Measurements from ENCODE around the gene DPH1. TPM values are rescaled to one million over a fixed set of nuclear protein-coding genes. Genes with fewer than 3 reads are reported as not detected.
A peak's percentile ranks its signal among the peaks of the same experiment; 100 is the strongest.

The DPH1 gene
- total RNA-seq, 4 donors from 2014 or later, result 29.9 to 35.6 (median 34.0) TPM

GRCh38 chr17:2049333-2050299 is 19.7 kb downstream of the DPH1 start:
- Histone ChIP-seq H3K27me3 (peaks cover 34% of the 10 kb centered on the region), H3K27ac (peak overlapping the region in 3 of 4 donors; percentile 65 to 77 (median 67)), H3K9me3 (no peaks in the 10 kb centered on the region), H3K4me1 (peaks cover 0 to 53% (median 16%) of the 10 kb centered on the region in 3 donors), H3K4me3 (peak overlapping the region; percentile 52 to 75), H3K36me3 (peaks cover 0 to 2% of the 10 kb centered on the region in 2 donors)
- no peak for TF ChIP-seq POLR2A (IDR thresholded peaks at IDR 0.05)
- no peak for TF ChIP-seq POLR2AphosphoS5 (IDR thresholded peaks at IDR 0.05)
- TF ChIP-seq EP300 (IDR thresholded peaks at IDR 0.05), result no peak
- no peak for TF ChIP-seq CTCF (IDR thresholded peaks at IDR 0.05)
- 7 to 67% methylated on average over 1 to 5 of the region's 104 CpGs for WGBS, 2 donors (ENCODE audit: low coverage in 1 of 2)
- peak; percentile 70 for ATAC-seq

- Histone ChIP-seq H3K4me1 (peaks cover 0 to 59% (median 16%) of the 10 kb centered on the region in 3 donors), H3K27ac (peak overlapping the region in 3 of 4 donors; percentile 65 to 77 (median 67))
These were observed 20.5 kb downstream of the DPH1 start for GRCh38 chr17:2050300-2051060.

GRCh38 chr17:2051061-2051932 is 21.3 kb downstream of the DPH1 start:
- no peak for TF ChIP-seq CTCF (IDR thresholded peaks at IDR 0.05)
- no peak for ATAC-seq
- Histone ChIP-seq H3K4me1 (peaks cover 0 to 66% (median 16%) of the 10 kb centered on the region in 3 donors), H3K27me3 (peaks cover 51% of the 10 kb centered on the region), H3K27ac (peak overlapping the region in 3 of 4 donors; percentile 32 to 77 (median 67)), H3K4me3 (peak overlapping the region in 1 of 2 donors; percentile 75), H3K36me3 (peaks cover 0 to 2% of the 10 kb centered on the region in 2 donors), H3K9me3 (no peaks in the 10 kb centered on the region)
- 73% methylated on average over 2 of the region's 81 CpGs; no CpG with 5 or more reads in 1 of the 2 donors for WGBS, 2 donors (ENCODE audit: low coverage in 1 of 2)

More at GRCh38 chr17:2050300-2051060, 20.5 kb downstream of the DPH1 start:
- Histone ChIP-seq H3K27me3 (peaks cover 43% of the 10 kb centered on the region), H3K4me3 (peak overlapping the region; percentile 50 to 75), H3K36me3 (no peaks in the 10 kb centered on the region), H3K9me3 (no peaks in the 10 kb centered on the region)
- TF ChIP-seq POLR2A (IDR thresholded peaks at IDR 0.05), result peak in 1 of 2 donors; percentile 15
- no peak for TF ChIP-seq EP300 (IDR thresholded peaks at IDR 0.05)
- TF ChIP-seq CTCF (IDR thresholded peaks at IDR 0.05), result peak in 1 of 4 experiments; percentile 4
- TF ChIP-seq POLR2AphosphoS5 (IDR thresholded peaks at IDR 0.05), result no peak
- no CpG with 5 or more reads among the region's 88 CpGs for WGBS, 2 donors (ENCODE audit: low coverage in 1 of 2)
- ATAC-seq, result peak; percentile 44

- H3K4me1 ChIP-seq, result peaks cover 0 to 73% (median 16%) of the 10 kb centered on the region in 3 donors
These were observed 22.1 kb downstream of the DPH1 start for GRCh38 chr17:2051933-2052559.

More at GRCh38 chr17:2051933-2052559, 22.1 kb downstream of the DPH1 start:
- ATAC-seq, result no peak
- Histone ChIP-seq H3K27me3 (peaks cover 54% of the 10 kb centered on the region), H3K4me3 (no peak overlapping the region), H3K9me3 (no peaks in the 10 kb centered on the region), H3K27ac (peak overlapping the region in 2 of 4 donors; percentile 67 to 77), H3K36me3 (peaks cover 0 to 8% of the 10 kb centered on the region in 2 donors)
- TF ChIP-seq EP300 (IDR thresholded peaks at IDR 0.05) (no peak), CTCF (IDR thresholded peaks at IDR 0.05) (no peak), POLR2AphosphoS5 (IDR thresholded peaks at IDR 0.05) (no peak), POLR2A (IDR thresholded peaks at IDR 0.05) (no peak)
- 55 to 65% methylated on average over 9 to 12 of the region's 14 CpGs for WGBS, 2 donors (ENCODE audit: low coverage in 1 of 2)

All from gastroesophageal sphincter (tissue), 4 donors.